GM23248 (cell line): ENCODE results near the gene ENOX1. TPM values are rescaled to one million over a fixed set of nuclear protein-coding genes. Genes with fewer than 3 reads are reported as not detected.

Source experiments
- DNase-seq: peaks from one replicate; pipeline ENCODE4 v3.0.0-alpha.2; 2015
- H2AFZ ChIP-seq: fragments of 200-600 bp; sonication (generic); 2 replicates; pipeline ENCODE4 v1.6.1; 2016; ENCODE audit warnings: antibody characterized with exemption
- H3F3A ChIP-seq: fragments of 200-600 bp; sonication (generic); 2 replicates; pipeline ENCODE4 v1.6.1; 2016; ENCODE audit warnings: mild to moderate bottlenecking, antibody characterized with exemption, mixed run types; ENCODE audit not compliant: insufficient read depth
- H3K27ac ChIP-seq: fragments of 200-600 bp; sonication (generic); 2 replicates; pipeline ENCODE4 v1.5.1; 2016; ENCODE audit warnings: mild to moderate bottlenecking
- H3K27me3 ChIP-seq: fragments of 200-600 bp; sonication (generic); replicated peaks from 2 replicates; pipeline ENCODE4 v1.6.1; 2016; ENCODE audit warnings: mild to moderate bottlenecking; ENCODE audit not compliant: insufficient read depth
- H3K36me3 ChIP-seq: fragments of 200-600 bp; sonication (generic); 2 replicates; pipeline ENCODE4 v1.6.1; 2016; ENCODE audit warnings: low read depth, mild to moderate bottlenecking
- H3K4me1 ChIP-seq: fragments of 200-600 bp; sonication (generic); 2 replicates; pipeline ENCODE4 v1.6.1; 2016; ENCODE audit warnings: mild to moderate bottlenecking; ENCODE audit not compliant: insufficient read depth
- H3K4me2 ChIP-seq: fragments of 200-600 bp; sonication (generic); one replicate; pipeline ENCODE4 v1.6.1; 2016; ENCODE audit warnings: mild to moderate bottlenecking; ENCODE audit not compliant: unreplicated experiment
- H3K4me3 ChIP-seq: fragments of 200-600 bp; sonication (generic); 2 replicates; pipeline ENCODE4 v1.5.1; 2016; ENCODE audit warnings: mild to moderate bottlenecking
- H3K79me2 ChIP-seq: fragments of 200-600 bp; sonication (generic); 2 replicates; pipeline ENCODE4 v1.6.1; 2016; ENCODE audit warnings: mild to moderate bottlenecking; ENCODE audit not compliant: insufficient read depth
- H3K9ac ChIP-seq: fragments of 200-600 bp; sonication (generic); 2 replicates; pipeline ENCODE4 v1.6.1; 2016; ENCODE audit warnings: mild to moderate bottlenecking
- H3K9me2 ChIP-seq: fragments of 200-600 bp; sonication (generic); 2 replicates; pipeline ENCODE4 v1.6.1; 2016; ENCODE audit warnings: mixed run types, mild to moderate bottlenecking, moderate library complexity; ENCODE audit not compliant: insufficient read depth
- H3K9me3 ChIP-seq: fragments of 200-600 bp; sonication (generic); one replicate; pipeline ENCODE4 v1.6.1; 2017; ENCODE audit warnings: low read depth
- H4K20me1 ChIP-seq: fragments of 200-600 bp; sonication (generic); 2 replicates; pipeline ENCODE4 v1.6.0; 2016; ENCODE audit not compliant: insufficient read depth
- EZH2 ChIP-seq: fragments of 200-600 bp; sonication (generic); IDR thresholded peaks from 2 replicates; pipeline ENCODE4 v1.6.1; 2018; ENCODE audit warnings: antibody characterized with exemption, mild to moderate bottlenecking; ENCODE audit not compliant: insufficient read depth, poor library complexity, severe bottlenecking
- EZH2phosphoT487 ChIP-seq: fragments of 200-600 bp; sonication (generic); IDR thresholded peaks from 2 replicates; pipeline ENCODE4 v1.6.1; 2018; ENCODE audit warnings: antibody characterized with exemption, moderate library complexity, mild to moderate bottlenecking, low read depth; ENCODE audit not compliant: insufficient read depth
- WGBS, 2 experiments: methylation state at CpG; one replicate each; pipeline ENCODE4 v1.1.6; 2015 to 2017; ENCODE audit warnings: low lambda C conversion rate in 2 of 2, low coverage in 1 of 2; ENCODE audit errors: missing lambda C conversion rate in 2 of 2; 5-methylcytosine and 5-hydroxymethylcytosine counted together
- in situ Hi-C: fragments of 300-500 bp; cut with MboI; formaldehyde crosslinking; loops from 2 replicates; pipeline ENCODE4 v1.15.0; 2020
- polyA plus RNA-seq: library from polyadenylated mRNA; unstranded; fragments of >200 nt; fragmentation: Nextera tagmentation; extraction: Ambion mirVana; gene quantifications from 2 replicates; pipeline ENCODE4 v1.2.1, GENCODE V29; 2016
- total RNA-seq: library from RNA; depleted of rRNA; stranded (reverse); fragments of >200 nt; shearing (Covaris generic); gene quantifications from 2 replicates; pipeline ENCODE4 v1.2.3, GENCODE V29; 2014

The ENOX1 gene
- total and polyA plus RNA-seq, 2 experiments from 2014 or later, result 1.8 to 3.2 TPM

DNA sequence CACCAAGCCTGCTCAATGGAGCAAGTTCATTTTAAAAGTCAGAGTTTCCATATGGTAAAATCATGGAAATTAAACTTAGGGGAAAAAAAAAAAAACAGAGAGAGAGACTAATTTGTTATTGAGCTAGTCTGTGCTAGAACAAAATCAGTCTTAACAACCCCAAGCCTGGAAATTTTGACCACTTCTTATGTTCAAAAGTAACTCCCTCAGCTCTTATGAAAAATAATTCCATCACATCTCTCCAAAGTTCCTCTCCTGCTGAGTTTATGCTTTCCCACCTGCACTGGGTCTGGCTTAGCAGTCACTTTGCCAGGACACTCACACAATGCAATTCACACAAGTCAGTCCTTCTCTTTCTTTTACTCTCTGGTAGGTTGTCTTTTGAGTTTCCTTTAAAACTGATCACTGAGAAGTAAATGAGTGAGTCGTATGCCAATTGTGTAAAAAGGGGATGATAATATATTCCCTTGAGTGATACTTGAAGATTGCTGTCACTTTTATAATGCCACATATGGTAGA, 92.6 kb downstream of the ENOX1 start:
- H3K4me2 ChIP-seq, result no peak overlapping the region
- no peaks in the 10 kb centered on the region for H3K27me3 ChIP-seq
- no peaks in the 10 kb centered on the region for H3K9me2 ChIP-seq
- in situ Hi-C loops, result no loop called here
- 84 to 89% methylated on average over 1 of the region's 1 CpG for WGBS, 2 experiments
- no peaks in the 10 kb centered on the region for H3K36me3 ChIP-seq
- H2AFZ ChIP-seq, result no peak overlapping the region
- no peak for TF ChIP-seq EZH2phosphoT487
- TF ChIP-seq EZH2, result no peak
- DNase-seq, result no peak
- no peaks in the 10 kb centered on the region for H3K9me3 ChIP-seq
- no peaks in the 10 kb centered on the region for H4K20me1 ChIP-seq
- no peak overlapping the region for H3K4me3 ChIP-seq
- peaks cover 9% of the 10 kb centered on the region for H3K4me1 ChIP-seq
- H3F3A ChIP-seq, result peaks cover 12% of the 10 kb centered on the region; the same call in 1 of the 2 replicates
- H3K9ac ChIP-seq, result no peak overlapping the region
- no peaks in the 10 kb centered on the region for H3K79me2 ChIP-seq
- H3K27ac ChIP-seq, result no peak overlapping the region

DNA sequence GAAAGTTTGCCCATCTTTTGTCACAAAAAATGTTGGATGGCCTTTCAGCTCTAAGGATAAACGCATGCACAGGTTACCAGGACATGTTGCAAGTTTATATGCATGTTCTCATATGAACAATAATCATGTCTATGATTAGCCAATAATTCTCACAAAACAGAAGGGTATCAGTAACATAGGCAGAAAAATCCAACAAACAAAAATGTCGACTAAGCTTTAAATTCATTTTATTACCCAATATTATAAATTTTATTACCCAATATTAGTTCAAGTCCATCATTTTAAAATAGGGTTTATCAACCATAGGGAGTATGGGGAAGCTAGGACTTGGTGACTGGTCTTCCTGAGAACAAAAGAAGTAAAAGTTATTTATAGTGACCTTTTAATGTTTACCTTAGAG, 93.1 kb downstream of the ENOX1 start:
- TF ChIP-seq EZH2phosphoT487 (no peak), EZH2 (no peak)
- no peaks in the 10 kb centered on the region for H4K20me1 ChIP-seq
- no peak overlapping the region for H3K9ac ChIP-seq
- no peaks in the 10 kb centered on the region for H3K9me2 ChIP-seq
- in situ Hi-C loops, result no loop called here
- H3K36me3 ChIP-seq, result no peaks in the 10 kb centered on the region
- H3K27ac ChIP-seq, result no peak overlapping the region
- H3K9me3 ChIP-seq, result no peaks in the 10 kb centered on the region
- no peak overlapping the region for H3K4me2 ChIP-seq
- no peaks in the 10 kb centered on the region for H3K79me2 ChIP-seq
- no peak overlapping the region for H2AFZ ChIP-seq
- 71 to 76% methylated on average over 2 of the region's 2 CpGs for WGBS, 2 experiments
- H3K27me3 ChIP-seq, result no peaks in the 10 kb centered on the region
- peaks cover 3% of the 10 kb centered on the region for H3K4me1 ChIP-seq
- peaks cover 6% of the 10 kb centered on the region; the same call in 1 of the 2 replicates for H3F3A ChIP-seq
- no peak for DNase-seq
- no peak overlapping the region for H3K4me3 ChIP-seq

DNA sequence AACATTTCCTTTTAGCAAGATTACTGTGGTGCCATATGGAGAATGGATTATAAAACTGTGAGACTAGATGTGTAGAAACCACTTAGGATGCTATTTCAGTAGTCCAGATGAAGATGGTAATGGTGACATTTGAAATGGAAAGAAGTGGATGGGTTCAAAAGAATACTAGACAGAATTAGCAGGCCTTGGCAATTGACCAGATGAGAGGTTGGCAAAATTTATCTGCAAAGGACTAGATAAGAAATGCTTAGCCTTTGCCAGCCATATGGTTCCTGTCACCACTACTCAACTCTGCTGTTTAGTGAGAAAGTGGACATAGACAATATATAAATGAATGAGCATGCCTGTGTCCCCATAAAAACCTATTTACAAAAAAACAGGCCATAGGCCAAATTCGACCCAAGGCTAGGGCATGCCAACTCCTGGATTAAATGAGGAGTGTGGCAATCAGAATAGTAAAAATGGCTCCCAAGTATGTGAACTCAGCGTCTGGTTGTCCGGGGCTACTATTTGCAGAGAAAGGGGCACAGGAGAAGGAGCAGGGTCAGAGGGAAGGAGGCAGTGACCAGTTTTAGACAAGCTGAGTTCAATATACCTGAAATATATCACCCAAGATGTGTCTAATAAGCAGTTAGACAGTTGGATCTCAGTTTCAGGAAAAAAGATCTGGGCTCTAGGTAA, 98.4 kb downstream of the ENOX1 start:
- peaks cover 9% of the 10 kb centered on the region; the same call in 1 of the 2 replicates for H3F3A ChIP-seq
- H2AFZ ChIP-seq, result no peak overlapping the region
- no peak overlapping the region for H3K9ac ChIP-seq
- H4K20me1 ChIP-seq, result no peaks in the 10 kb centered on the region
- 80 to 81% methylated on average over 3 of the region's 3 CpGs for WGBS, 2 experiments
- H3K4me1 ChIP-seq, result peaks cover 11% of the 10 kb centered on the region
- H3K36me3 ChIP-seq, result no peaks in the 10 kb centered on the region
- TF ChIP-seq EZH2 (no peak), EZH2phosphoT487 (no peak)
- no peaks in the 10 kb centered on the region for H3K9me2 ChIP-seq
- H3K9me3 ChIP-seq, result no peaks in the 10 kb centered on the region
- H3K79me2 ChIP-seq, result no peaks in the 10 kb centered on the region
- H3K27me3 ChIP-seq, result no peaks in the 10 kb centered on the region
- no peak overlapping the region for H3K27ac ChIP-seq
- in situ Hi-C loops, result no loop called here
- no peak overlapping the region for H3K4me2 ChIP-seq
- DNase-seq, result no peak
- no peak overlapping the region for H3K4me3 ChIP-seq

DNA sequence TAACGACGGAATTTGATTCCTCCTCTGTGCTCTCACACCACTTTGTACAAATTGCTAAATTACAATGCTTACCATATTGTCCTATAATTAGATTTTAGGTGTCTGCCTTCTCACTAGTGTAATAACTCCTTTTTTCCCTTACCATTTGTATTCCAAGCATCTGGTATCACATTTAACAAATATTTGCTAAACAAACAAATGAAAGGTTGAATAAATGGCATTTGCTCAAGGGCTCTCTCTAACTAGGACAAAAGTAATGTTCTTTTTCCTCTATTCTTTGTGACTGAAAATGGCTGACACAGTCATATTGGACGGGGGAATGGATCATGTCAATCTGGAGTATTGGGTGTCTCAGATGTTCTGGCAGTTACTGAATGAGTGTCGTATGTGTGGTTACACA, 99.7 kb downstream of the ENOX1 start:
- no peaks in the 10 kb centered on the region for H4K20me1 ChIP-seq
- H3K4me2 ChIP-seq, result no peak overlapping the region
- TF ChIP-seq EZH2 (no peak), EZH2phosphoT487 (no peak)
- in situ Hi-C loops, result no loop called here
- DNase-seq, result no peak
- H3K9ac ChIP-seq, result no peak overlapping the region
- no peak overlapping the region for H3K4me3 ChIP-seq
- 85 to 91% methylated on average over 4 of the region's 4 CpGs for WGBS, 2 experiments
- H3K4me1 ChIP-seq, result peaks cover 11% of the 10 kb centered on the region
- no peaks in the 10 kb centered on the region for H3K36me3 ChIP-seq
- H3K79me2 ChIP-seq, result no peaks in the 10 kb centered on the region
- no peaks in the 10 kb centered on the region for H3K9me2 ChIP-seq
- no peak overlapping the region for H3K27ac ChIP-seq
- H2AFZ ChIP-seq, result no peak overlapping the region
- no peaks in the 10 kb centered on the region for H3K9me3 ChIP-seq
- peaks cover 9% of the 10 kb centered on the region; the same call in 1 of the 2 replicates for H3F3A ChIP-seq
- H3K27me3 ChIP-seq, result no peaks in the 10 kb centered on the region
